K562 (cell line): Measurements from ENCODE around the gene LINGO3. TPM values are rescaled to one million over a fixed set of nuclear protein-coding genes. Genes with fewer than 3 reads are reported as not detected.
A peak's percentile ranks its signal among the peaks of the same experiment; 100 is the strongest.

Experiments
- BDP1 ChIP-seq: IDR thresholded peaks from 3 replicates; pipeline ENCODE4 v1.6.1; 2011; ENCODE audit not compliant: insufficient read length, insufficient read depth
- BMI1 ChIP-seq: fragments of 150-350 bp; IDR thresholded peaks from 2 replicates; pipeline ENCODE4 v1.6.1; 2014; ENCODE audit warnings: low read length
- CBX1 ChIP-seq: sonication (generic); IDR thresholded peaks from 2 replicates; pipeline ENCODE4 v1.6.1; 2016; ENCODE audit warnings: antibody characterized with exemption, low read depth, mild to moderate bottlenecking
- CEBPB ChIP-seq: fragments of 450-650 bp; IDR thresholded peaks from 2 replicates; pipeline ENCODE4 v1.6.1; 2016; ENCODE audit warnings: missing genetic modification characterization, missing compliant biosample characterization
- GTF2E2 ChIP-seq: fragments of 200-800 bp; sonication (Bioruptor generic); IDR thresholded peaks from 2 replicates; pipeline ENCODE4 v1.6.1; 2016; ENCODE audit warnings: missing genetic modification characterization, missing compliant biosample characterization
- HIVEP1 ChIP-seq: fragments of 250-450 bp; sonication (Bioruptor Pico); IDR thresholded peaks from 2 replicates; pipeline ENCODE4 v1.4.0; 2020; ENCODE audit warnings: mild to moderate bottlenecking
- KLF1 ChIP-seq: fragments of 450-650 bp; IDR thresholded peaks from 2 replicates; pipeline ENCODE4 v1.6.1; 2016; ENCODE audit warnings: missing genetic modification characterization, missing compliant biosample characterization
- KLF16 ChIP-seq: IDR thresholded peaks from 2 replicates; pipeline ENCODE4 v1.6.1; 2016; ENCODE audit warnings: antibody characterized with exemption
- MAFG ChIP-seq: fragments of 450-650 bp; conservative IDR thresholded peaks from 2 replicates; pipeline ENCODE4 v1.6.1; 2016; ENCODE audit warnings: missing genetic modification characterization, missing compliant biosample characterization
- MCM2 ChIP-seq: fragments of 450-650 bp; IDR thresholded peaks from 2 replicates; pipeline ENCODE4 v1.6.1; 2017; ENCODE audit warnings: low read depth, mild to moderate bottlenecking
- NONO ChIP-seq, 2 experiments: fragments of 200-400 bp in 1 of 2; fragments of 450-650 bp in 1 of 2; formaldehyde crosslinking in 1 of 2; IDR thresholded peaks; 2 replicates each; pipeline ENCODE4 v1.6.1; 2017; ENCODE audit warnings: low read depth in 2 of 2, mild to moderate bottlenecking in 2 of 2, moderate library complexity in 2 of 2, low read length in 1 of 2
- PCBP2 ChIP-seq: fragments of 200-400 bp; formaldehyde crosslinking; IDR thresholded peaks from 2 replicates; pipeline ENCODE4 v1.6.1; 2018; ENCODE audit warnings: low read length, low read depth, mild to moderate bottlenecking, moderate library complexity; ENCODE audit not compliant: poor library complexity, severe bottlenecking
- TARDBP ChIP-seq: fragments of 450-650 bp; IDR thresholded peaks from 2 replicates; pipeline ENCODE4 v1.6.1; 2016
- TCF7L2 ChIP-seq: fragments of 150-350 bp; IDR thresholded peaks from 2 replicates; pipeline ENCODE4 v1.6.1; 2016; ENCODE audit warnings: low read depth, mild to moderate bottlenecking, low read length, moderate library complexity
- TRIM28 ChIP-seq: fragments of 450-650 bp; IDR thresholded peaks from 2 replicates; pipeline ENCODE4 v1.6.1; 2017
- YY1 ChIP-seq, 3 experiments: IDR thresholded peaks; 2 replicates each; pipeline ENCODE4 v1.6.1; 2011; ENCODE audit warnings: low read length in 2 of 3, mild to moderate bottlenecking in 2 of 3, moderate library complexity in 2 of 3, borderline replicate concordance in 1 of 3, control low read depth in 1 of 3, low read depth in 1 of 3; ENCODE audit not compliant: insufficient read depth in 3 of 3, insufficient replicate concordance in 2 of 3, control insufficient read depth in 1 of 3, insufficient read length in 1 of 3; ENCODE audit errors: extremely low read depth in 1 of 3
- ZBTB1 ChIP-seq: sonication (generic); formaldehyde crosslinking; IDR thresholded peaks from 2 replicates; pipeline ENCODE4 v1.8.1; 2023; ENCODE audit warnings: missing genetic modification reagents, low read depth, mild to moderate bottlenecking, borderline replicate concordance
- ZNF121 ChIP-seq: sonication (generic); formaldehyde crosslinking; conservative IDR thresholded peaks from 2 replicates; pipeline ENCODE4 v1.8.0; 2022; ENCODE audit warnings: missing genetic modification reagents
- ZNF134 ChIP-seq: fragments of 250-450 bp; sonication (Bioruptor Pico); conservative IDR thresholded peaks from 2 replicates; pipeline ENCODE4 v1.4.0; 2020
- ZNF384 ChIP-seq: IDR thresholded peaks from 2 replicates; pipeline ENCODE4 v1.6.1; 2012; ENCODE audit warnings: low read depth, low read length, improper control_type of control experiment
- ZNF780A ChIP-seq: fragments of 250-450 bp; sonication (Bioruptor Pico); IDR thresholded peaks from 2 replicates; pipeline ENCODE4 v1.5.0; 2021; ENCODE audit warnings: mild to moderate bottlenecking
- ZZZ3 ChIP-seq: fragments of 450-650 bp; IDR thresholded peaks from 2 replicates; pipeline ENCODE4 v1.6.1; 2016; ENCODE audit warnings: antibody characterized with exemption, mild to moderate bottlenecking, moderate library complexity
- polyA plus RNA-seq, 8 experiments: library from polyadenylated mRNA; depleted of rRNA in 4 of 8; stranded (reverse) in 5 of 8; unstranded in 3 of 8; fragments of >200 nt; fragmentation: Nextera tagmentation in 2 of 8; fragmentation: Illumina TruSeq in 1 of 8; extraction: Ambion mirVana in 2 of 8; extraction: Trizol in 1 of 8; gene quantifications; 2 replicates each; pipeline versions ENCODE4 v1.2.1 to v1.2.3, GENCODE V29; 2011 to 2014; ENCODE audit warnings: inconsistent platforms in 1 of 8, missing spikeins in 1 of 8
- total RNA-seq, 7 experiments: library from RNA; depleted of rRNA in 6 of 7; stranded (reverse); fragments of >200 nt in 6 of 7; fragmentation: Illumina TruSeq in 2 of 7; extraction: Trizol in 2 of 7; gene quantifications; 2 replicates each; pipeline versions ENCODE4 v1.2.1 to v1.2.3, GENCODE V29; 2011 to 2021; ENCODE audit warnings: low replicate concordance in 1 of 7
- TF ChIP-seq, protein P1 (sequence below): sonication (generic); formaldehyde crosslinking; IDR thresholded peaks from 2 replicates; pipeline ENCODE4 v1.8.1; 2023; ENCODE audit warnings: mild to moderate bottlenecking, missing genetic modification reagents
- TF ChIP-seq, protein P2 (sequence below): fragments of 450-650 bp; IDR thresholded peaks from 2 replicates; pipeline ENCODE4 v1.6.1; 2016; ENCODE audit warnings: borderline replicate concordance
- TF ChIP-seq, protein P3 (sequence below): fragments of 450-650 bp; formaldehyde crosslinking; IDR thresholded peaks from 2 replicates; pipeline ENCODE4 v1.4.0; 2022; ENCODE audit warnings: missing genetic modification characterization

The LINGO3 gene
- total and polyA plus RNA-seq, 9 of the 15 experiments (the other 6 are each of a cell fraction or from before 2014, with no cell fraction given), result 0.03 to 0.05 (median 0.03) TPM; not detected in 6

DNA sequence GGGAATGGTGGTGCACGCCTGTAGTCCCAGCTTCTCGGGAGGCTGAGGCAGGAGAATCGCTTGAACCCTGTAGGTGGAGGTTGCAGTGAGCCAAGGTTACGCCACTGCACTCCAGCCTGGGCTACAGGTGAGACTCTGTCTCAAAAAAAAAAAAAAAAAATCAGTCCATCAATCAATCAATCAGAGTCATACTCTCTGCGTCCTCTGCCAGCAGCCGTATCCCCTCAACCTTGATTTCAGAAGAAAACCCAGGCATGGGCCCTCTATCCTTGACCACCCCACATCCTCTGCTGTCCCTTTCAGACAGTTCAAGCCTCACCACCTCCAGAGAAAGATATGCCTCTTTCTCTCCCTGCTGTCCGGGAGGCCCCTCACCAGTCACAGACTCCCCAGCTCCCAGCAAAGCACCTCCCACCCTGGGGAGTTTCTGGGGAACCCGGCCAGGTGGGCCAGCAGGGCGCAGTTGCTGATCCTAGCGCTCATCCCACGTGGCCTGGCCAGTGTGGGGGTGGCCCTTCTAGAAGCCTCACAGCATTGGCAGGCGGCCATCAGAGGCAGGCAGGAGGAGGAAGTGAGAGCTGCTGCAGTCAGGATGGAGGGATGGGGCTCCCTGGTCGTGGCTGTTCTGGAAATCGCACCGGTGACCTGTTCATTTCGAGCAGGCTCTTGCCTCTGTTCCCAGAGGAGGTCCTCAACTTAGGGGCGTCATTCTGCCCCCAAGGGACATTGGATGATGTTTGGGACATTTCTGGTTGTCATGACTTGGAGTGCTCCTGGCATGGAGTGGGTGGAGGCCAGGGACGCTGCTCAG is 41.6 kb downstream of the LINGO3 start (continued):
- TF ChIP-seq, protein P1, sequence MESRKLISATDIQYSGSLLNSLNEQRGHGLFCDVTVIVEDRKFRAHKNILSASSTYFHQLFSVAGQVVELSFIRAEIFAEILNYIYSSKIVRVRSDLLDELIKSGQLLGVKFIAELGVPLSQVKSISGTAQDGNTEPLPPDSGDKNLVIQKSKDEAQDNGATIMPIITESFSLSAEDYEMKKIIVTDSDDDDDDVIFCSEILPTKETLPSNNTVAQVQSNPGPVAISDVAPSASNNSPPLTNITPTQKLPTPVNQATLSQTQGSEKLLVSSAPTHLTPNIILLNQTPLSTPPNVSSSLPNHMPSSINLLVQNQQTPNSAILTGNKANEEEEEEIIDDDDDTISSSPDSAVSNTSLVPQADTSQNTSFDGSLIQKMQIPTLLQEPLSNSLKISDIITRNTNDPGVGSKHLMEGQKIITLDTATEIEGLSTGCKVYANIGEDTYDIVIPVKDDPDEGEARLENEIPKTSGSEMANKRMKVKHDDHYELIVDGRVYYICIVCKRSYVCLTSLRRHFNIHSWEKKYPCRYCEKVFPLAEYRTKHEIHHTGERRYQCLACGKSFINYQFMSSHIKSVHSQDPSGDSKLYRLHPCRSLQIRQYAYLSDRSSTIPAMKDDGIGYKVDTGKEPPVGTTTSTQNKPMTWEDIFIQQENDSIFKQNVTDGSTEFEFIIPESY, result peak; percentile 48
- TF ChIP-seq YY1 (IDR thresholded peaks at IDR 0.05; ENCODE audit: borderline replicate concordance in 1 of 3, control insufficient read depth in 1 of 3, extremely low read depth in 1 of 3, insufficient read depth in 3 of 3, insufficient read length in 1 of 3, insufficient replicate concordance in 2 of 3, low read depth in 1 of 3, low read length in 2 of 3), result peak in 2 of 3 experiments; percentile 42 to 80
- TF ChIP-seq GTF2E2 (tag), result no peak
- no peak for TF ChIP-seq TARDBP
- no peak for TF ChIP-seq ZNF121 (CRISPR knock-in tag)
- no peak for TF ChIP-seq ZNF134 (CRISPR knock-in tag)
- TF ChIP-seq CEBPB (tag), result no peak
- no peak for TF ChIP-seq ZNF780A
- TF ChIP-seq TCF7L2, result no peak
- no peak for TF ChIP-seq NONO (IDR thresholded peaks at IDR 0.05; ENCODE audit: low read depth in 2 of 2, low read length in 1 of 2)
- TF ChIP-seq, protein P2, sequence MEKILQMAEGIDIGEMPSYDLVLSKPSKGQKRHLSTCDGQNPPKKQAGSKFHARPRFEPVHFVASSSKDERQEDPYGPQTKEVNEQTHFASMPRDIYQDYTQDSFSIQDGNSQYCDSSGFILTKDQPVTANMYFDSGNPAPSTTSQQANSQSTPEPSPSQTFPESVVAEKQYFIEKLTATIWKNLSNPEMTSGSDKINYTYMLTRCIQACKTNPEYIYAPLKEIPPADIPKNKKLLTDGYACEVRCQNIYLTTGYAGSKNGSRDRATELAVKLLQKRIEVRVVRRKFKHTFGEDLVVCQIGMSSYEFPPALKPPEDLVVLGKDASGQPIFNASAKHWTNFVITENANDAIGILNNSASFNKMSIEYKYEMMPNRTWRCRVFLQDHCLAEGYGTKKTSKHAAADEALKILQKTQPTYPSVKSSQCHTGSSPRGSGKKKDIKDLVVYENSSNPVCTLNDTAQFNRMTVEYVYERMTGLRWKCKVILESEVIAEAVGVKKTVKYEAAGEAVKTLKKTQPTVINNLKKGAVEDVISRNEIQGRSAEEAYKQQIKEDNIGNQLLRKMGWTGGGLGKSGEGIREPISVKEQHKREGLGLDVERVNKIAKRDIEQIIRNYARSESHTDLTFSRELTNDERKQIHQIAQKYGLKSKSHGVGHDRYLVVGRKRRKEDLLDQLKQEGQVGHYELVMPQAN, result no peak
- TF ChIP-seq MCM2, result no peak
- TF ChIP-seq CBX1, result 0 out of 2 replicates have a peak, but pooled peaks have one; percentile 32
- no peak for TF ChIP-seq HIVEP1
- no peak for TF ChIP-seq BDP1
- TF ChIP-seq PCBP2, result no peak
- TF ChIP-seq ZNF384, result no peak
- TF ChIP-seq TRIM28, result peak; percentile 54; the same call in 1 of the 2 replicates
- no peak for TF ChIP-seq KLF16
- no peak for TF ChIP-seq KLF1 (tag)
- no peak for TF ChIP-seq BMI1
- TF ChIP-seq MAFG (tag), result no peak
- no peak for TF ChIP-seq ZZZ3
- no peak for TF ChIP-seq ZBTB1 (CRISPR knock-in tag)
- TF ChIP-seq, protein P3, sequence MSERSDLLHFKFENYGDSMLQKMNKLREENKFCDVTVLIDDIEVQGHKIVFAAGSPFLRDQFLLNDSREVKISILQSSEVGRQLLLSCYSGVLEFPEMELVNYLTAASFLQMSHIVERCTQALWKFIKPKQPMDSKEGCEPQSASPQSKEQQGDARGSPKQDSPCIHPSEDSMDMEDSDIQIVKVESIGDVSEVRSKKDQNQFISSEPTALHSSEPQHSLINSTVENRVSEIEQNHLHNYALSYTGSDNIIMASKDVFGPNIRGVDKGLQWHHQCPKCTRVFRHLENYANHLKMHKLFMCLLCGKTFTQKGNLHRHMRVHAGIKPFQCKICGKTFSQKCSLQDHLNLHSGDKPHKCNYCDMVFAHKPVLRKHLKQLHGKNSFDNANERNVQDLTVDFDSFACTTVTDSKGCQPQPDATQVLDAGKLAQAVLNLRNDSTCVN, result no peak
